NCI-H345 treated with DMSO at 0.1 percent for 48 hours (cell line): Measurements from ENCODE around the gene CSTPP1.

Experiments
- DNase-seq: peaks from one replicate; lab custom pipeline; 2025; ENCODE audit not compliant: unreplicated experiment; lab: John Stamatoyannopoulos, UW

The CSTPP1 gene, protein sequence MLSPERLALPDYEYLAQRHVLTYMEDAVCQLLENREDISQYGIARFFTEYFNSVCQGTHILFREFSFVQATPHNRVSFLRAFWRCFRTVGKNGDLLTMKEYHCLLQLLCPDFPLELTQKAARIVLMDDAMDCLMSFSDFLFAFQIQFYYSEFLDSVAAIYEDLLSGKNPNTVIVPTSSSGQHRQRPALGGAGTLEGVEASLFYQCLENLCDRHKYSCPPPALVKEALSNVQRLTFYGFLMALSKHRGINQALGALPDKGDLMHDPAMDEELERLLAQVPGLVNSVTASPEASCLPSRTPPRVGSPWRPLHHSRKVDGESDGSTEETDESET

DNA sequence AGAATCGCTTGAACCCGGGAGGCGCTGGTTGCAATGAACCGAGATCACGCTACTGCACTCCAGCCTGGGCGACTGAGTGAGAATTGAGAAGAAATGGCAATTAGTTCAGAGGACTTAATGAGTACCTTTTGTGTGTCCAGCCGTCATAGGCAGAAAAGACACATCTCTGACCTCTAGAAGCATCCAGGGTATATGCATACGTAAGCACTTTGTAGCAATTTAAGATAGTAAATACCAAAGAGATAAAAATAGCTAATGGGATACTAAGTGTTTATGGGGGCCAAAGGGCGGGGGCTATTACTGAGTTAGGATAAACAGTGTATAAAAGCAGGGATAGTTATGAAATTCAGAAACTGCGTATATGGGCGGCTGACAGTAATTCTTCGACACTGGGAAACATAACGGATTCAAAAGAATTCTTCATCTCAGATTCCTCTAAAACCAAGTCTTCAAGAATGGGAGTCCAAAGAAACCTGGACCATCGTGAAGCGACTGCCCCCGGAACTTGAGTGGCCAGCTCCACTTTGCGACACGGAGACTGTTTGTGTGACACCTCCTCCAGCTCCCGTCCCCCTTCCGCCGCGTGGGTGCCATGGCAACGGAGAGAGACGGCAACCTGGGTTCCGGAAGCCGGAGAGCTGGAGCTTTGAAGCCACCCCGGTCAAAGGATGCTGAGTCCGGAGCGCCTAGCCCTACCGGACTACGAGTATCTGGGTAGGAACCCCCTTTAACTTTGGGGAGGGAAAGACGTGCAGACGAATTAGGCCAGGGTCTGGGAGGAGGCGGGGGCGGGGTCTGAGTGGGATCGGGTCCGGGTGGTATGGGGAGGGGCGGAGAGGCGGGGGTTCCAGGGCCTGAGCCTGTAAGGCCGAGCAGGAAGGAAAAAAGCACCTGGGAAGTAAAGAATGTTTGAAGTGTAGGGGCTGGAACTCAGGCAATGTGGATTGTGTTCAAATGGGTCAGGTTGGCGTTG lies at the start of gene CSTPP1:
Gene CSTPP1, plus strand, starts transcription at position 624 of the 973 bp plus-strand sequence. Its CDS starts 45 bp downstream, at position 669.
- peak; percentile 77 for DNase-seq

DNA sequence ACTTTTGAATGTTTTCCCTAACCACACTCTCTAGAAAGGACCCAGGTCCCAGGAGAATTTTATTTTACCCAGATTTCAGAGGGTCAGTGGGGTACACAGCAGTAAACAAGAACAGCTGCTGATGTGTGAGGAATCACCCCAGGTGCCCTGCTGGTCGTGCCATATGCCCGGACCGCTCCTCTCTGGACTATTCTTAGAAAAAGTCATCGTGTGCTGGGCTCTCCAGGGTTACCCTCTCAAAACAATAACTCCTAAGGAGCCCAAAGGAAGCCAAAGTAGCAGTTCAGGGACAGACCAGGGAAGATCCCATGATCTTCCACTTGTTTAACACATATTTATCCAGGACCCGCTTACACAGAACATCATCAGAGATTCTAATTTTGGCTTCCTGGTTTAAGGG lies 47.9 kb upstream of the CSTPP1 start:
- DNase-seq: no peak

DNA sequence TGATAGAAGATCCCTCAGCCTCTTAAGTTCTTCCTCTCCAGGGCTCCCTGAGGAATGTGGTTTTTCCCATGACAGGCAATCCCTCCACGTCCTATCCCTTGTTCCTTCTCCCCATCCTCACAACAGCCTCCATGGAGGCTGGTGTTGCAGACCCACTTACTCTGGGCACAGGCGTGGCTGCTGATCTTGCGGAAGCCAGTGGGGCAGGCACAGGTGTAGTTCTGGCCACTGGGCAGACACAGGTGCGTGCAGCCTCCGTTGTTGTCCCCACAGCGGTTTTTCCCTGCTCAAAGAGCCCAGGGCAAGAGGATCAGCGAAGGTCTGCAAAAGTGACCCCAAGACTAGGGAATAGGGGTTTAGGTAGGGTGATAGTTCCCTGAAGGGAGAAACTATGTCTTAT lies 47.3 kb upstream of the CSTPP1 start:
- no peak for DNase-seq

DNA sequence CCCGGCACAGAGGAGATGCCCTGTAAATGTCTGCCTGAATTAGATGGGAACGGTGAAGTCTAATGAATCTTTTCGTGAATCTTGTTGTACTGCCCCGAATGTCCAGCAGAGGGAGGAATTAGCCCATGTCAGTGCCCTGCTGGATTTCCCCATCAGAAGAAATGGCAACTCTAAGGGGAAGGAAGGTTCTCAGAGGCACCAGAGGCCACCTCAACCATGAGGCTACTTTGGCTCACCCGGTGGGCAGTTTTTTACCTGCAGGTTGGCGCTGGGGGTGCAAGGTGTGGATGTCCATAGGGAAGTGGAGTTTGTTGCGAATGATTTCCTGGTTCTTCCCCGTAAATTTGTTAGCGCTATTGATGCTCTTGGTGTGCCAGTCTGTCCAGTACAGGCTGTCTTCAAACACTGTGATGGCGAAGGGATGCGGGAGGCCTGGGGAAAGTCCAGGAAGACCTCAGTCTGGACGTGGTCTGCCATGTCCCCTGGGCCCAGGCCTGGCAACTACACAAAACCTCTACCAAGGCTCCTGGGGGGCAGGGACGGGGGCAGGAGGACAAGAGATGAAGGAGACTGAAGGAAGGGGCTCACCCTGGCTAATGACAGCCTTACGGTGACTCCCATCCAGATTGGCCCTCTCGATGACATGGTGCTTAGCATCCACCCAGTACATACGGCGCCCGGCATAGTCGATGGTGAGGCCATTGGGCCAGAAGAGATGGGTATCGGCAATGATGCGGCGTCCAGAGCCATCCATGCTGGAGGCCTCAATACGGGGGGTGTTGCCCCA lies 46.7 kb upstream of the CSTPP1 start:
- DNase-seq: peak; percentile 46

DNA sequence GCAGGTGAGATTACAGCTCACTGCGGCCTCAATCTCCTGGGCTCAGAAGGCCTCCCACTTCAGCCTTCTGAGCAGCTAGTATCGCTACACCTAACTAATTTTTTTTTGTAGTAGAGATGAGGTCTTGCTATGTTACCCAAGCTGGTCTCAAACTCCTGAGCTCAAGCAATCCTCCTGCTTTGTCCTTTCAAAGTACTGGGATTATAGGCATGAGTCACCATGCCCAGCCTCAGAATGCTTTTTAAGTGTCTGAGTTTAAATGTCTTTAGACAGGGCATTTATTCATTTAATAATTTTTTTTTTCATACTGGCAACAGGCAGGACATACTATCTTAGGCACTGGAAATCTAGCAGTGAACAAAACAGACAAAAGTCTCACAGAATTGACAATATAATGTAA lies 45.9 kb upstream of the CSTPP1 start:
- no peak for DNase-seq

DNA sequence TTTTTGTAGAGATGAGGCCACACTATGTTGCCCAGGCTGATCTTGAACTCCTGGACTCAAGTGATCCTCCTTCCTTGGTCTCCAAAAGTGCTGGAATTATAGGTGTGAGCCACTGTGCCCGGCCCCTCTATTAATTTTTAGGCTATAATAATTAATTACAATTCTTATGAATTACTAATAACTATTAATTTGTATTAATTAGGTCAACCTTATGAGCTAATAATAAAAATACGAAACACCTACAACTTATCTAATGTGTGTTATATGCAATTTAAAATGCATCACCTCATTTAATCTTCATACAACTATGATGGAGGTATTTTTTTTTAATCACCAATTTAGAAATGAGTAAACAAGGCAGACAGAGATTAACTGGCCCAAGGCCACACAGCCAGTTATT lies 44.5 kb upstream of the CSTPP1 start:
- DNase-seq: no peak

DNA sequence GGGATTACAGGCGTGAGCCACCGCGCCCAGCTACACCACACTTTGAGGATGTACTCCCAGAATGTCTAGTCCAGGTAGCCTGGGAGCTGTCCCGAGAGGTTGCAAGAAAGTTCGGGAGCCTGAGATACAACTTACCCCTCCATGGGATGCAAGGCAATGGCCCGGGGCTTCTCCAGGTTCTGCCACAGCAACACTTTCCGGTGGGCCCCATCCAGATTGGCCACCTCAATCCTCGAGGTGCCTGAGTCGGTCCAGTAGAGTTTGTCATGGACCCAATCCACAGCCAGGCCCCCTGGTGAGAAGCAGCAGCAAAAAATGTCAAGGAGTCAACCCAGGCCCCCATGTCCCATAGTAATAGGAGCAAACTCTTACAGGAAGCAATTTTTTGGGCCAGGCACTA lies 43.7 kb upstream of the CSTPP1 start:
- DNase-seq: no peak

DNA sequence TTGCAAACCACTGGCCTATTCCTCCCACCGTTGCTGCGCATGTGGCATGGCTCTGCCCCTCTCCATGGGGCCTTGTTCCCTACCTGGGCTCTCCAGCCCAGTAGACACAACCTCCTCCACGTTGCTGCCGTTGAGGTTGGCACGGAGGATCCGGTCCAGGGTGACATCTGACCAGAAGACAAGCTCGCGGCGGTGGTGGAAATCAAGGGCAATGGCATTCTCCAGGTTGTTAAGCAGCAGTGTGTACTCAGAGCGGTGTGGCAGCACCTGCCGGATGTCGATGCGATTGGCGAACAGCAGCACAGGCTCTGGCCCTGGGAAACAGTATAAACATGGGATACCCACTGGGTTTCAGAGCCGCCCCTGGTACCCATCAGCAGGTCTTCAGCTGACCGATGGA lies 42.1 kb upstream of the CSTPP1 start:
- DNase-seq: no peak

DNA sequence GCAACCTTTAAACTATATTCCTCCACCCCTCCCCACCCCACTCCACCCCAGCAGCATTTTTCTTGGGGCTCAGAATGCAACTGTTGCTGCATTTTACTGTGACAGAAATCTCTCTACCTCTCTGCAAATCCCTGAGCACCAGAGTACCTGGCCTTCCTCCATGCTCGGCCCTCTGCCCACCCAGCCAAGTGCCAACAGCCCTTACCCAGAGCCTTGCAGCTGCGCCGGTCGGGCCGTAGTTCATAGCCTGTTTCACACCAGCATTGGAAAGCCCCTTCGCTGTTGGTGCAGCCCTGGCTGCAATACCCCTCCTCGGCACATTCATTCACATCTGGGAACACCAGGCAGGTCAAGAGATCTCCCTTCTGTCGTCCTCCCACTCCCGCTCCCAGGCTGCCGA lies 41.6 kb upstream of the CSTPP1 start:
- DNase-seq: no peak

DNA sequence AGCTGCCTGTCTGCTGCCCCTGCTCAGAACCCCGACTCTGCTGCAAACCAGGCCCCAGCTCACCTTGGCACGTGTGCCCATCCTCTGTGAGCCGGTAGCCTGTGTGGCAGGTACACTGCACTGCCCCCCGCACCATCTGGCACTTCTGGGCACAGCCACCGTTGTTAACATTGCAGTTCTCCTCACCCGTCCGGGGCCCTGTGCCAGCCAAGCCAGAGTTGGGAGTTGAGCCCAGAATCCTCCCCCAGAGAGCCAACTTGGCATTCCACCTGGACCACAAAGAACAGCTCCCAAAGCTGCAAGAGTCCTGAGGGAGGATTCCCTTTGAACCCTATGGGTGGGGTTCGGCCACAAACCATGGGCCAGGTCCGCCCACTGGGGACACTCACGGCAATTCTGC lies 40.7 kb upstream of the CSTPP1 start:
- no peak for DNase-seq

DNA sequence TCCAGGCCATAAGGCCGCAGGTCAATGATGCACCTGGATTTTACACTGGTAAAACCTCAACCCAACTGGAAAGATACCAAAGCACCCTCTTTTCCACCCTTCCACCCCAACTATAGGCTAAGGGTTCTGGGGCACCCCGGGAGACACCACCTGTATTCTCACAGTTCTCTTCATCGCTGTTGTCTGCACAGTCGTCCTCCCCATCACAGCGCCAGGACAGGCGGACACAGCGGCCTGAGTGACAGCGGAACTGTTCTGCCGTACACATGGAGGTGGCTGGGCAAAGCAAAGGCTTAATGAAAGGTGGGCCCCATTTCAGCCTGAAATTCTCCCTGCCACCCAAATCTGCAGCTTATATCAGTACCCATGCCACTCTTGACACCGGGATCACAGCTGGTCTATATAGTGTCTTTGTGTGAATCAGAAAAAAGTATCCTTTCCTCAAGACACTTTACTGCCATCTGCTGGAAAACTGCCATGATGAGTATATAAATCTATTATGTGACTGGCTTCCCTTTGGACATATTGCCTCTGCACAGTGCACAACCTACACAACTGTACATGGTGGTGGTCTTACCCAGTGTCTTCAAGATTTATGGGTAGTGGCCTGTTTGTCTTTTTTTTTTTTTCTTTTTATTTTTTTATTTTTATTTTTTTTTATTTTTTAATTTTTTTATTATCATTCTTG lies 39.7 kb upstream of the CSTPP1 start:
- DNase-seq: no peak

DNA sequence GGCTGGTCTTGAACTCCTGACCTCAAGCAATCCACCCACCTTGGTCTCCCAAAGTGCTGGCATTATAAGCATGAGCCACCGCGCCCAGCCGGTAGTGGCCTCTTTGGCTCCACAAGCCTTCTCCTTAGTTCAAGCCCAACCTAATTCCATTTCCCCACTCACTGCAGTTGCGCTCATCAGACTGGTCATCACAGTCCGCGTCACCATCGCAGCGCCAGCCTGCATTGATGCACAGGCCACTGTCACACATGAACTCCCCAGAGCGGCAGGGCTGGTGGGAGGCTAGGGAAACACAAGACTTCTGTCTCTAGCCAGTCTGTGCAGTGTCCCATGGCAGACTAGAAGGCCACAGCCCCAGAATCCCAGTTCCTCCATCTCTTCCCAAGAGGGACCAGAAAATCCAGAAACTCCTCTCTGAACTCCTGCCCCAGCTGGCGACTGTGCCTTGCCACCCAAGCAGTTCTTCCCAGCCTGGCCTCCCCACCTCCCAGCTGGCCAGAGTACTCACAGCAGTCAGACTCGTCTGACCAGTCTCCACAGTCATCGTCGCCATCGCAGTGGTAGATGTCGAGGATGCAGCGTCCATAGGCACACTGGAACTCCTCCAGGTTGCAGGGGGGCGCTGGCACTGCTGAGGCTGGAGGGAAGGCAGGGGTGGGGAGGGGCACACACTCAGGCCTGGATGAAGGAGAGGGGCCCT lies 38.0 kb upstream of the CSTPP1 start:
- DNase-seq: no peak

DNA sequence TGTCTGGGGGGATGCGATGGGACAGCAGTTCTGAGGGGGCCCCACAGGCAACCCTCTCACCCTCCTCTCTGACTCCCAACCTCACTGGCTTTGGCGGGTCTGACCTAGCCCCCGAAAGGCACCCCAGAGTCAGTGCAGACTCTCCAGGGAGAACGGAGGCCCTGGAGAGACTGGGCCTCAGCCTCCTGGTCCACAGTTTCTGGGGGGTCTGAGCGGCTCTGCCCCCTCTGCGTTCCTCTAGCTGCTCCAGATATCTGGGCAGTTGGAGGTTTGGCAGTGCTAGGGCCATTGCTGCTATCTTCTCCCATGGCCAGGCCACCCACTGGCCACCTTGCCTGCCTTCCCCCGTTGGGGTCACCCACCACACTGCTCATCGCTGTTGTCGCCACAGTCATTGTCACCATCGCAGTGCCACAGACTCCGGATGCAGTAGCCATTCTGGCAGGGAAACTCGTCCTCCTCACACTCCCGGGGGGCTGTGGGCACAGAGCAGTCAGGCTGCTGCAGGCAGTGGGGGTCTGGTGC lies 37.0 kb upstream of the CSTPP1 start:
- DNase-seq: no peak

DNA sequence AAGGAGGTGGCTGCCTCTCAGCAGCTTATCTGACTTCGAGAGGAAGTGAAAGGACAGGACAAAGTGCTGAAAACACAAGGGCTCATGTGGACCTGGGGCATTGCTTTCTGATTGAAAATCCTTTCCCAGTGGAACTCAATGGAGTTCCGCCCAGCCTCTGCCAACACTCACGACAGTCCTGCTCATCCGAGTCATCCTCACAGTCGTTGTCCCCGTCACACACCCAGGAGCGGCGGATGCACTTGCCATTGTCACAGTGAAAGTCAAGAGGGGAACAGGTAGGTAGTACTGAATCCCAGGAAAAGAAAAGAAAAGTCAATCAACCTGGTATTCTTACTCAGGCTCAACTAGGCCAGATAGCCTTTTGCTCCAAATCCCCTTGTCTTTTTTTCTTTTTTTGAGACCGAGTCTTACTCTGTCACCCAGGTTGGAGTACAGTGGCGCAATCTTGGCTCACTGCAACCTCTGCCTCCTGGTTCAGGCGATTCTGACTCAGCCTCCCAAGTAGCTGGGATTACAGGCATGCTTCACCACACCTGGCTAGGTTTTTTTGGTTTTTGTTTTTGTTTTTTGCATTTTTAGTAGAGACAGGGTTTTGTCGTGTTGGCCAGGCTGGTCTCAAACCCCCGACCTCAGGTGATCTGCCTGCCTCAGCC lies 36.3 kb upstream of the CSTPP1 start:
- DNase-seq: no peak

DNA sequence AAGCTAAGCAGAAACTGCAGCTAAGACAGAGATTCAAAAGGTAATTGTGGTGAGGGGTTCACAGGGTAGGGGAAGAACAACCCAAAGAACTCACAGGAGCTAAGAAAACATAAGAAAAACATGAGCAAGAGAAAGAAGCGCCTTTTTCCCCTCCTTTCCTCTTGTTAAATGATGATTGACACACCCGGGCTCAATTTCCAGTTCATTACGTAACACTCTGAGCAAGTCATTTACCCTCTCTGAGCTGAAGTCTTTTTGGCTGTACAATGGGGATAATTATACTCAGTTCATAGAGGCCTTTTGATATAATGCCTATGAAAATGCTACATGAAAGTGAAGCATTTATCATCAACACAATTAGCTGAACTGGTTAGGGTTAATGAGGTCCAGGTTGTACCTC lies 35.4 kb upstream of the CSTPP1 start:
- DNase-seq: no peak

DNA sequence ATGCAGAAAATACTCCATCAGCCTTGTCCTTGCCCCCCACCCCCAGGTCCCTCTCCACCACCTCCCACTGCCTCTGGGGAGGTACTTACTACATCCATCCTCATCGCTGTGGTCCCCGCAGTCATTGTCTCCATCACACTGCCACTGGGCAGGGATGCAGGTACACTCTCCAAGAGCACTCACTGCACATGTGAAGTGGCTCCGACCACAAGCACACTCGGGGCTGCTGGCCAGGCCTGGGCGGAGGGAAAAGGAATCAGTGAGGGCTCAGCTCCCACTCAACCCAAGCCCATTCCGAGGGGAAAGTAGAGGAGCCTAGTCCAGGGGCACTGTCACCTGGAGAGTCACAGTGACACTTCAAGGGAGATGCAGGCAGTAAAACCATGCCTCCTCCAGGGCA lies 33.9 kb upstream of the CSTPP1 start:
- no peak for DNase-seq

DNA sequence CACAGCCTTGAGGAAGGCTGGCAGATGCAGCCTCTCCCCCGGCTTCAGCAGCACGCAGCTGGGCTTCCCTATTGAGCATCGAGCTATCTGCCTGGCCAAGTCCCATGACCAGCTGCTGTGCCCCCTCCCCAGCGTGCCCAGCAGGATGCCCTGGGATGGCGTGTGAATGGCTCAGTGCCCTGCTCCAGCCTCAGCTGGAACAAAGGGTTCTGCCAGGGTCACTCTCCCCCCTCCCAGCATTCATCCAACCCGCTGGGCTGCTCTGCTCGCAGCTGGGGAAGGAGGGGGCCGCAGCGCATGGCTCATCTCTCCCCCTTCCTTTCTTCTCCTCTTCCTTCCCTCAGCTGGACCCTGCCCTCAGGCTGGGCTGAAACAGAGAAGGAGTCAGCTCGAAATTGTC lies 32.7 kb upstream of the CSTPP1 start:
- DNase-seq: peak; percentile 55

DNA sequence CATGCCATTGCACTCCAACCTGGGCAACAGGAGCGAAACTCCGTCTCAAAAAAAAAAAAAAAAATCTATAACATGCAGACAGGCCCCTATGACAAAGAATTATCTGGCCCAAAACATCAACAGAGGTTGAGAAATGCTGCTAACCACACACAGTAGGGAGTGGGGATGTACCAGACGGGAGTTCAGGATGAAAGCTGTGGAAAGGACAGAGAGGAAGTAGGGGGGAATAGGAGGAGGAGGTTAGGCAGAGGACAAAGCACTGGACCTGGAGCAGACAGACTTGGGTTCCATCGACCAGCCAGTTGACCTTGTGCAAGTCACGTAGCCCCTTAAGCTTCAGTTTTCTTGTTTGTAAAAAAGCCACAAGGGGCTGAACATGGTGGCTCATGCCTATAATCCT lies 30.8 kb upstream of the CSTPP1 start:
- DNase-seq: no peak

DNA sequence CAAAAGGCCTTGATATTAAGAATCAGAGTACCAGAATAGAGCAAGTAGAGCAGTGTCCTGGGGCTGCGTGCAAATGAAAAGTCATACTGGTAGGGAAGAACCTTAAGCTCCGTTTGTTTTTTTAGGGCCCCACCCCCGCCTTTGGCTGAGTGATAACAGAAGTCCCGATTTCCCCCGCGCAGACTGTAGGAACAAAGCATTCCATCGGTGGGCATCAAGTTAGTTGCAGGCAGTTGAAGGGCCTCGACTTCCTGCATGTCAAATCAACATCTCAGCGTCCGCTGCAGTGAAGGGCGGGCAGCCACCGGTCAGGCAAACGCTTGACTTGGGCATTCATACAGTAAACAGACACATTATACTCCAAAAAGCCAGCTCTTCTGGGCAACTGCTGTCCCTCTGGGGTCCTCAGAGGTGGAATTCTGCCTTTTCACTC lies 29.9 kb upstream of the CSTPP1 start:
- no peak for DNase-seq
